ENCODE data around the gene HECTD3.

Gene HECTD3

GRCh38 chr1:45010855-45011811 lies at the start of gene HECTD3:
Gene HECTD3, minus strand, starts transcription at chr1:45011324. Its CDS starts 67 bp downstream, at chr1:45011257.
- DNase-seq = peak; percentile 68 to 76

GRCh38 chr1:45059829-45060228 lies 48.7 kb upstream of the HECTD3 start:
- no peak for DNase-seq

GRCh38 chr1:45057542-45057941 lies 46.4 kb upstream of the HECTD3 start:
- DNase-seq = no peak

- DNase-seq = peak in 1 of 2 donors; percentile 7
These were observed 40.1 kb upstream of the HECTD3 start for GRCh38 chr1:45051005-45051772.

- DNase-seq = no peak
These were observed 35.9 kb upstream of the HECTD3 start for GRCh38 chr1:45047032-45047431.

- DNase-seq = no peak
These were observed 33.8 kb upstream of the HECTD3 start for GRCh38 chr1:45044916-45045315.

GRCh38 chr1:45043094-45043493 lies 32.0 kb upstream of the HECTD3 start:
- DNase-seq = no peak

GRCh38 chr1:45040297-45040696 lies 29.2 kb upstream of the HECTD3 start:
- DNase-seq = no peak

- DNase-seq = no peak
These were observed 27.7 kb upstream of the HECTD3 start for GRCh38 chr1:45038661-45039364.

- DNase-seq = no peak
These were observed 27.1 kb upstream of the HECTD3 start for GRCh38 chr1:45038240-45038639.

GRCh38 chr1:45037456-45037855 lies 26.3 kb upstream of the HECTD3 start:
- DNase-seq = no peak

- no peak for DNase-seq
These were observed 24.6 kb upstream of the HECTD3 start for GRCh38 chr1:45035631-45036301.

- DNase-seq = no peak
These were observed 22.2 kb upstream of the HECTD3 start for GRCh38 chr1:45033356-45033755.

- DNase-seq = no peak
These were observed 21.7 kb upstream of the HECTD3 start for GRCh38 chr1:45032837-45033236.

GRCh38 chr1:45026446-45026845 lies 15.3 kb upstream of the HECTD3 start:
- no peak for DNase-seq

GRCh38 chr1:45023663-45024062 lies 12.5 kb upstream of the HECTD3 start:
- DNase-seq = no peak

- DNase-seq = peak; percentile 55 to 68
These were observed 7.6 kb upstream of the HECTD3 start for GRCh38 chr1:45018599-45019230.

- no peak for DNase-seq
These were observed 5.6 kb upstream of the HECTD3 start for GRCh38 chr1:45016767-45017166.

- DNase-seq = no peak
These were observed 5.1 kb upstream of the HECTD3 start for GRCh38 chr1:45016090-45016697.

GRCh38 chr1:45015683-45016082 lies 4.6 kb upstream of the HECTD3 start:
- DNase-seq = no peak

- peak; percentile 80 to 85 for DNase-seq
These were observed 3.4 kb upstream of the HECTD3 start for GRCh38 chr1:45014321-45015028.

Measured in CD4-positive, alpha-beta T cell treated with Interleukin-1 beta for 1 hour (primary cell).